Naive B cell (primary cell): ENCODE data around the gene RHOV. TPM values are rescaled to one million over a fixed set of nuclear protein-coding genes. Genes with fewer than 3 reads are reported as not detected.

Experiments used
- ATAC-seq, 2 donors: fragments of 150-1000 bp; cut with Tn5 transposase; 2 replicates each; pipeline ENCODE4 v1.10.0; 2021; ENCODE audit warnings: low read depth in 2 of 2, mild to moderate bottlenecking in 2 of 2, moderate library complexity in 2 of 2
- DNase-seq: peaks from one replicate; pipeline ENCODE4 v3.0.0; 2022
- H3K27ac Mint-ChIP-seq, 6 donors: one replicate each; pipeline ENCODE4 v1.8.0; 2020 to 2022; ENCODE audit warnings: mild to moderate bottlenecking in 6 of 6, mixed read lengths in 6 of 6, moderate library complexity in 5 of 6, inconsistent platforms in 2 of 6
- H3K27me3 Mint-ChIP-seq, 3 donors: one replicate each; pipeline ENCODE4 v1.8.0; 2021 to 2022; ENCODE audit warnings: mixed read lengths in 3 of 3, mild to moderate bottlenecking in 1 of 3
- H3K36me3 Mint-ChIP-seq, 2 donors: one replicate each; pipeline ENCODE4 v1.8.0; 2020 to 2022; ENCODE audit warnings: mixed read lengths in 2 of 2, inconsistent platforms in 1 of 2, mild to moderate bottlenecking in 1 of 2
- H3K4me1 Mint-ChIP-seq, 3 donors: one replicate each; pipeline ENCODE4 v1.8.0; 2020 to 2022; ENCODE audit warnings: mixed read lengths in 3 of 3, inconsistent platforms in 1 of 3, mild to moderate bottlenecking in 1 of 3, moderate library complexity in 1 of 3
- H3K4me3 Mint-ChIP-seq, 8 donors: one replicate each; pipeline ENCODE4 v1.8.0; 2020 to 2022; ENCODE audit warnings: mild to moderate bottlenecking in 8 of 8, mixed read lengths in 8 of 8, moderate library complexity in 8 of 8, inconsistent platforms in 2 of 8
- H3K9me3 Mint-ChIP-seq, 7 donors: one replicate each; pipeline ENCODE4 v1.8.0; 2020 to 2022; ENCODE audit warnings: mixed read lengths in 7 of 7, mild to moderate bottlenecking in 5 of 7, inconsistent platforms in 2 of 7, moderate library complexity in 1 of 7
- polyA plus RNA-seq, 6 donors: library from polyadenylated mRNA; unstranded; fragments of 300-500 nt; fragmentation: Illumina TruSeq; gene quantifications; one replicate each; pipeline ENCODE4 v1.2.3, GENCODE V29; 2021; ENCODE audit warnings: low read depth in 6 of 6

The RHOV gene
- polyA plus RNA-seq, 6 donors from 2014 or later: not detected

DNA sequence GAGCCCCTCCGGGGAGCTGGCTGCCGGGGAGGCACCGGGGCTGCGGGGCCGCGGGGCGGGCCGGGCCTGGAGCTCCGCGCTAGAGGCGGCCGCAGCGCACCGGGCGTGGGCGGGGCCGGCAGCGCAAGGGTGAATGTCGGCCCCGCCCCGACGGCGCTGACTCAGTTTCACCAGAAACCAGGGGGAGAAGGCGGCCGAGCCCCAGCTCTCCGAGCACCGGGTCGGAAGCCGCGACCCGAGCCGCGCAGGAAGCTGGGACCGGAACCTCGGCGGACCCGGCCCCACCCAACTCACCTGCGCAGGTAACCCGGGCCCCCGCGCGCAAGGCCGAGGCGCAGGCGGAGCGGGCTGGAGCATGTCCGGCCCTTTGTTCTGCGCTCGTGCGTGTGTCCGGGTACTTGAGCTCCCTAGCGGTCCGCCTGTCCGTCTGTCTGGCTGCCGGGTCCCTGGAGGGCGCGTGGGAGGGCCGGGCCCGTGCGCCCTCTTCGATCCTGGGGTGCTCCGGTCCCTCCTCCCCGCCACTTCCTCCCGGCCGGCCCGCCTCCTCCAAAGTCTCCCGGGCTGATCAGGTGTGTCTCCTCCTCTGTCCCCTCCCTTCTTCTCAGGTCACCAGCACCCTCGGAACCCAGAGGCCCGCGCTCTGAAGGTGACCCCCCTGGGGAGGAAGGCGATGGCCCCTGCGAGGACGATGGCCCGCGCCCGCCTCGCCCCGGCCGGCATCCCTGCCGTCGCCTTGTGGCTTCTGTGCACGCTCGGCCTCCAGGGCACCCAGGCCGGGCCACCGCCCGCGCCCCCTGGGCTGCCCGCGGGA lies 29.9 kb downstream of the RHOV start, which contains the start of gene SPINT1:
TSS of gene SPINT1 (plus strand) at position 164 of the 811 bp plus-strand sequence. CDS start at position 671, 507 bp downstream.
- Mint-ChIP-seq H3K27ac (peak within 1 kb of the TSS in 5 of 6 donors; percentile 10 to 84 (median 69)), H3K36me3 (no peaks in the 10 kb centered on the region), H3K27me3 (no peaks in the 10 kb centered on the region), H3K4me1 (peaks cover 27 to 43% (median 39%) of the 10 kb centered on the region in 3 donors), H3K9me3 (no peaks in the 10 kb centered on the region), H3K4me3 (peak within 1 kb of the TSS; percentile 87 to 94 (median 92))
- DNase-seq (peak; percentile 26), ATAC-seq (peak; percentile 50 to 52)

DNA sequence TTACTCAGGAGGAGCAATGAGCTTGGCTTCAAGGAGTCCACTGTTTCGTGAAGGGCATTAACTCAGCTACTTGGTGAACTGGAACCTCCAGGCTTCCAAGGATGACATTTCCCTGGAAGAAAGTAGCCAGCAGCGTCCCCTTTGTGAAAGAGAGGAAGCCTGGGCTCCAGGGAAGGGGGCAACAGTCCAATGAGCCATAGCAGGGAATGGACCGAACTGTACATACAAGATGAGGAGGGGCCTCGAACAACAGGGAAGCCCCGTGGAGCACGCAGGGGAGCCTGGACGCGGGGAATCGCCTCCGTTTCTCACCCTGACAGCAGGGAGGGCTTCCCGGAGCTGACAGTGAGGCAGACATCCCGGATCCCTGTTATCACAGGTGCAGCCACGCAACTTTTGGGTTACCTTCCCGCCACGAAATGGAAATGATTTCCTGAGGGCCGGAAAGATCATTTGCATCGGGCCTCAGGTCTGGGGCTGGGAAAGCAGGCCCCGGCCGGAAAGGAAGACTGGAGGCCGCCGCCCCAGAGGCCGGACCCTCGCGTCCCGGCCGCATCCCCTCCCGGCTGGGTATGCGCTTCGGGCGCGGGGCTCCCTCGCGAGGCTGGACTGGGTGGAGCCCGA lies 30.7 kb downstream of the RHOV start:
- Mint-ChIP-seq H3K27ac (peak overlapping the region in 2 of 6 donors; percentile 10 to 49), H3K9me3 (no peaks in the 10 kb centered on the region), H3K4me3 (peak overlapping the region; percentile 80 to 92 (median 88)), H3K27me3 (no peaks in the 10 kb centered on the region), H3K4me1 (peaks cover 27 to 43% (median 39%) of the 10 kb centered on the region in 3 donors), H3K36me3 (no peaks in the 10 kb centered on the region)
- no peak for DNase-seq
- no peak for ATAC-seq

DNA sequence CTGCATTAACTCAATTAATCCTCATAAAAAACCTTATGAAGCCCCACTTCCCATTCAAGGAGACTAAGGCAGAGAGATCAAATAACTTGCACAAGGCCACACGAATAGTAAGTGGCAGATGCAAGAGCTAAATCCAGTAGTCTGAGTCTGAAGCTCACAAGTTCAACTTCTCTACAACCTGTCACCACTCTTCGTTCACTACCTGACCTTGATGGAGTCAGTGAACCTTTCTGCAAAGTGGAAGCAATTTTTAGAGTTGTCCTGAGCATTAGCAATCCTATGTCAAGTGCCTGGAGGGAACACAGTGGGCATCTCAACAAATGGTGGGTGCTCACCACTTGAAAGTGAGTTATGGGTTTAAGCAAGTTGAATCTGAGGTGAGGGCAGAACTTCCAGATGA lies 32.3 kb downstream of the RHOV start:
- no peaks in the 10 kb centered on the region for H3K27me3 Mint-ChIP-seq
- H3K4me3 Mint-ChIP-seq: peak overlapping the region in 3 of 8 donors; percentile 15 to 89 (median 20)
- H3K4me1 Mint-ChIP-seq: peaks cover 16 to 27% (median 24%) of the 10 kb centered on the region in 3 donors
- DNase-seq: no peak
- ATAC-seq: no peak
- H3K27ac Mint-ChIP-seq: no peak overlapping the region
- no peaks in the 10 kb centered on the region for H3K36me3 Mint-ChIP-seq
- H3K9me3 Mint-ChIP-seq: no peaks in the 10 kb centered on the region

DNA sequence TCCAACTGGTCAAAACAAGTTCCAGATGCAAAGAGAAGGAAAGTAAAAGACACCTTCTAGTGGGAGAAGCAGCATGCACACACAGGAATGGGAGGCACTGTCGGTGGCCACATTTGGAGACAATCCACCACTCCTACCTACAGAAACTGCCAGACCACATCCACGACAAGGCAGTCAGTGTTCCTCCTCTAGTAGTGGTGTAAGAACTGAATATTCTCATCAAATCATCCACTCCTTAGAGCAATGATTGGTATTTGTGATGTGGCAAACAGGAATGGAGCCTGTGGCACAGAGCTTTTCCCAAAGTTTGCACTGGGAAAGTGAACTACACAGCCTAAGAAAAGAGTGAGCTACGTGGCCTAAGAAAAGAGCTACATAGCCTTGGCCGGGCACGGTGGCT lies 35.3 kb downstream of the RHOV start:
- no peaks in the 10 kb centered on the region for H3K36me3 Mint-ChIP-seq
- no peaks in the 10 kb centered on the region for H3K9me3 Mint-ChIP-seq
- peaks cover 3 to 6% (median 4%) of the 10 kb centered on the region in 3 donors for H3K4me1 Mint-ChIP-seq
- H3K27me3 Mint-ChIP-seq: no peaks in the 10 kb centered on the region
- peak overlapping the region in 1 of 8 donors; percentile 34 for H3K4me3 Mint-ChIP-seq
- ATAC-seq (no peak), DNase-seq (no peak)
- no peak overlapping the region for H3K27ac Mint-ChIP-seq

DNA sequence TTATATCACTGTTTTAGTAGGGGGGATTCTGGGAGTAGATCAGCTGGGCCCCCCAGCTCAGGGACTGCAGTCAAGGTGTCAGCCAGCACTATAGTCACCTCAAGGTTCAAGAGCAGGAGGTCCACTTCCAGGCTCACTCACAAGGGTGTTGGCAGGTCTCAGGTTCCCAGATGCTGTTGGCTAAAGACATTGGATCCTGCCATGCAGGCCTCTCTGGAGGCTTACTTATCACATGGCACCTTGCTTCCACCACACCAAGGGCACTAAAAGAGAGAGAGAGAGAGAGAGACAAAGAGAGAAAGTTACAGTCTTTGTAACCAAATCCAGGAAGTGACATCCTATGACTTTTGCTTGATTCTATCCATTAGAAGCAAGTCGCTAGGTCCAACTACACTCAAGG lies 38.0 kb downstream of the RHOV start:
- no peaks in the 10 kb centered on the region for H3K4me1 Mint-ChIP-seq
- no peaks in the 10 kb centered on the region for H3K9me3 Mint-ChIP-seq
- no peaks in the 10 kb centered on the region for H3K27me3 Mint-ChIP-seq
- no peak for DNase-seq
- H3K4me3 Mint-ChIP-seq: no peak overlapping the region
- peak overlapping the region in 1 of 6 donors; percentile 63 for H3K27ac Mint-ChIP-seq
- H3K36me3 Mint-ChIP-seq: peaks cover 0 to 8% of the 10 kb centered on the region in 2 donors
- no peak for ATAC-seq

DNA sequence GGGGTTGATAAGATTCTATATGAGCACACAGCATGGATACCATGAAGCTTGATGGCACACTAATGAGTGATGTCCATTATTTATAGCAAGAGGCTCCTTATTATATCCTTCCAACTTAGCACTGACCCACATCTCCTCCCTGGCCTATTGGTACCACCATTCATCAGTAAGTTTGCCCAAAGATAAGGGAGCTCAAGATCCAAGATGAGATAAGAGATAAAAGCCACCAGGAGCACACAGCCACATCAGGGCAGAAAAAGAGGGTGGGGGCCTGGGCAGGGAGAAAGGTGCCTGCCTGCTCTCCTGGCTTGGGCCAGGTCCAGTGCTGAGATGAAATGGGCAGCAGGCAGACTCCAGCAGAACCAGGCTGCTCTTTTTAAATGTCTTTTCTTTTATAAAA lies 41.1 kb downstream of the RHOV start:
- Mint-ChIP-seq H3K4me1 (no peaks in the 10 kb centered on the region), H3K4me3 (no peak overlapping the region), H3K36me3 (peaks cover 0 to 8% of the 10 kb centered on the region in 2 donors), H3K9me3 (no peaks in the 10 kb centered on the region), H3K27ac (no peak overlapping the region), H3K27me3 (peaks cover 0 to 4% (median 0%) of the 10 kb centered on the region in 3 donors)
- ATAC-seq (no peak), DNase-seq (no peak)

DNA sequence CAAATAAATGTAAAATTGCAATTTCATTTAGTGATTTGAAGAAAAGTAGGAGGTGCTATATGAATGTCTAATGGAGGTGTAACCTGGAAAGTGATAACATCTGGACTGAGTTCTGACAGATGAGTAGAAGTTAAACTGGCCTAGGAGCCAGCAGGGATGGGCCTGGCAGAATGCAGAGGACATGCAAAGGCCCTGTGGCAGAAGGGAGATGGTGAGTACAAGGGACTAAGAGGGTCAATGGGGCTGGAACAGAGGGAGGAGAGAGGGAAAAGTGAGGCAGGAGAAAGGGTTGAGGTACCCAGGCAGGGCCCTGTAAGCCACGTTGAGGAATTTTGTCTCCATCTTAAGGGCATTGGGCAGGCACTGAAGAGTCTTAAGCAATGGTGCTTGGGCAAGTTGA lies 42.2 kb downstream of the RHOV start:
- no peak for DNase-seq
- Mint-ChIP-seq H3K4me1 (no peaks in the 10 kb centered on the region), H3K9me3 (peaks cover 0 to 1% (median 0%) of the 10 kb centered on the region in 7 donors), H3K27ac (peak overlapping the region in 1 of 6 donors; percentile 87), H3K36me3 (peaks cover 0 to 8% of the 10 kb centered on the region in 2 donors), H3K27me3 (peaks cover 0 to 4% (median 0%) of the 10 kb centered on the region in 3 donors), H3K4me3 (no peak overlapping the region)
- no peak for ATAC-seq

DNA sequence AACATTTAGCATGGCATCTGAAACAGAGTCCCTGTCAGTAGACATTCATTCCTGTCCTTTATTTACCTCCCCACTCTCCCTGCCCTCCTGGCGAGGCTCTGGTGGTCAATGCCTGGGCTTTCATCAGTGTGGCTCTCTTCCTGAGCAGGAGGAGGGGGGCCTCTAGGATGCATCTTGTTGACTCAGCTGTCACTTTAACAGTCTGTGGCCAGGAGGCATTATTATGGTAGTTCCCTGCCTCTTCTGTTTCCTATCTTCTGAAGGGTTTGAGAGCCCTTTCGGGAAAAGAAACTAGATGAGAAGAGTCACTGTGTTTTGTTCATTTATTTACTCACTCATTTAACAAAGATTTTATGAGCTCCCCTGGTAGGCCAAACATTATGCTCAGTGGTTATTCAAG lies 43.1 kb downstream of the RHOV start:
- Mint-ChIP-seq H3K27ac (no peak overlapping the region), H3K36me3 (peaks cover 0 to 8% of the 10 kb centered on the region in 2 donors)

DNA sequence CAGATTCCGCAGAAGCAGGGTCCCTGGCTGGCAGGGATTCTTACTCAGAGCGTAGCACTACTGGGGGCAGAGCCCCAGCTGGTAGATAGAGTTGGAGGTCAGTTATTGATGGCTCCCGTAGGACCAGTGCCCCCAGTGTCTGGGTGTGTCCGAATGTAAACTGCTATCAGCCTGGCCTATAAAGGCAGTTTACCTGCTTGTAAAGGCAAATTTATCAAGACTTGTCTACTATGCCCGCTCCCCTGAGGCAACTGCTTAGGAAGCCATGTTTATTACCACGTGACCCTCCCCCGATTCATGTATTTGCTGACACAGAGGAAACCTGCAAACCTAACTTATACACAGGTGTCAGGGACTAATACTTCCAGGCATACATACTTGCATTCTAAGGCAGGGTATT lies 44.9 kb downstream of the RHOV start:
- no peak overlapping the region for H3K4me3 Mint-ChIP-seq
- peaks cover 0 to 8% of the 10 kb centered on the region in 2 donors for H3K36me3 Mint-ChIP-seq
- ATAC-seq: no peak
- no peak for DNase-seq
- H3K4me1 Mint-ChIP-seq: no peaks in the 10 kb centered on the region
- H3K27ac Mint-ChIP-seq: no peak overlapping the region
- peaks cover 0 to 1% (median 0%) of the 10 kb centered on the region in 7 donors for H3K9me3 Mint-ChIP-seq
- peaks cover 0 to 4% (median 0%) of the 10 kb centered on the region in 3 donors for H3K27me3 Mint-ChIP-seq

More for the DNA sequence above, 43.1 kb downstream of the RHOV start:
- peaks cover 0 to 4% (median 0%) of the 10 kb centered on the region in 3 donors for H3K27me3 Mint-ChIP-seq
- H3K4me1 Mint-ChIP-seq: no peaks in the 10 kb centered on the region
- no peak overlapping the region for H3K4me3 Mint-ChIP-seq
- DNase-seq (no peak), ATAC-seq (no peak)
- H3K9me3 Mint-ChIP-seq: peaks cover 0 to 1% (median 0%) of the 10 kb centered on the region in 7 donors

DNA sequence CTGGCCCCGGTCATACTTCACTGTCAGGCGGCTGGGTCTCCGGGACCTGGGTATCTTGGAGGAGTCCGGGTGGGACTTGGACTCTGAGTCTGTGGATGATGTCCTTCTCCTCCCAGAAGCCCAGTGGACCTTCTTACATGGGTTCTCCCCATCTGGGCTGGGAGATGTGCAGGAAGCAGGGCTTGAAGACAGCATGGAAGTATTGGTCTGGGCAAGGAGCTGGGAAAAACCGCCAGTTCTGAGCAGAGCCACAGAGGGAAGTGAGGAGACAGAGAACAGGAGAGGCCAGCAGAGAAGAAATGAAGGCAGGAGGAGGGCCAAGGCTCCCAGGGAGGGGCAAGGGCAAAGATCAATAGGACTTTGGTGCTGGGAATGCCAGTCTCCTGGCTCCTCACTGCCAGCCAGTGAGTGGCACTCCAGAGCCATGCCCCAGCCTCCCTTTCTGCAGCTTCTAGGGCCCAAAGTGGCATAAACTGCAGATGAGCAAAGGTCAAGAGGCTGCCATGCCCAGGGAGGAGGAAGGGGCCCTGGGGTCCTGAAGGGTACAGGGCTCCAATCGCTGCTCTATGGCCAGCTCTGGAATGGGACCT lies 45.5 kb downstream of the RHOV start, which contains the start of gene PPP1R14D:
TSS of gene PPP1R14D (minus strand) at position 262 of the 590 bp plus-strand sequence. CDS start at position 195, 67 bp downstream.
- no peaks in the 10 kb centered on the region for H3K4me1 Mint-ChIP-seq
- ATAC-seq: no peak
- no peak for DNase-seq
- peaks cover 0 to 8% of the 10 kb centered on the region in 2 donors for H3K36me3 Mint-ChIP-seq
- H3K27ac Mint-ChIP-seq: peak within 1 kb of the TSS in 2 of 6 donors; percentile 9 to 84
- peaks cover 0 to 1% (median 0%) of the 10 kb centered on the region in 7 donors for H3K9me3 Mint-ChIP-seq
- no peak within 1 kb of the TSS for H3K4me3 Mint-ChIP-seq
- H3K27me3 Mint-ChIP-seq: peaks cover 0 to 4% (median 0%) of the 10 kb centered on the region in 3 donors

DNA sequence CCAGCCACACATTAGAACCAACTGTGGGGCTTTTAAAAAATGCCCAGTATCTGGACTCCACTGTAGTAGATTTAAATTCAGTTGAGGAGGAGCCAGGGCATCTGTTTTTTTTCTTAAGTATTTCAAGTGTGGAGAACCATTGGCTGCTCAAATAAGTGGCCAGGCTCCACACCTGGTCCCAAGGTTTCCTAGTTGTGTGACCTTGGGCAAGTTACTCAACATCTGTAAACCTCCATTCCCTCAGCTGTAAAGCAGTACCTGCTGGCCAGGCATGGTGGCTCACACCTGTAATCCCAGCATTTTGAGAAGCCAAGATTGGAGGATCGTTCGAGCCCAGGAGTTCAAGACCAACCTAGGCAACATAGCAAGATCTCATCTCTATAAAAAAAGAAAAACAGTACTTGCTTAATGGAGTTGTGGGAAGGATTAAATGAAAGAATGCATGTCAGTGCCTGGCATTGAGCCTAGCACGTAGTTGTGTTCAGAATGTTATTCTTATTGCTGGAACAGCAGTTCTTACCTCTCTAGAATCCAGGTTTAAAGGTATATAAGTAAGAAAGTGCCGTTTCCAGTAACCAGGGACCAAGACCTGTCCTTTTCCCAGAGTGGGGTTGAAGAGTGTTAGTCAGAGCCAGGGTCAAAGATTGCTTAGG lies 47.5 kb downstream of the RHOV start:
- Mint-ChIP-seq H3K4me1 (no peaks in the 10 kb centered on the region), H3K36me3 (peaks cover 0 to 4% of the 10 kb centered on the region in 2 donors), H3K9me3 (peaks cover 0 to 2% (median 0%) of the 10 kb centered on the region in 7 donors), H3K4me3 (no peak overlapping the region), H3K27me3 (peaks cover 0 to 4% (median 0%) of the 10 kb centered on the region in 3 donors), H3K27ac (no peak overlapping the region)
- DNase-seq (no peak), ATAC-seq (no peak)

DNA sequence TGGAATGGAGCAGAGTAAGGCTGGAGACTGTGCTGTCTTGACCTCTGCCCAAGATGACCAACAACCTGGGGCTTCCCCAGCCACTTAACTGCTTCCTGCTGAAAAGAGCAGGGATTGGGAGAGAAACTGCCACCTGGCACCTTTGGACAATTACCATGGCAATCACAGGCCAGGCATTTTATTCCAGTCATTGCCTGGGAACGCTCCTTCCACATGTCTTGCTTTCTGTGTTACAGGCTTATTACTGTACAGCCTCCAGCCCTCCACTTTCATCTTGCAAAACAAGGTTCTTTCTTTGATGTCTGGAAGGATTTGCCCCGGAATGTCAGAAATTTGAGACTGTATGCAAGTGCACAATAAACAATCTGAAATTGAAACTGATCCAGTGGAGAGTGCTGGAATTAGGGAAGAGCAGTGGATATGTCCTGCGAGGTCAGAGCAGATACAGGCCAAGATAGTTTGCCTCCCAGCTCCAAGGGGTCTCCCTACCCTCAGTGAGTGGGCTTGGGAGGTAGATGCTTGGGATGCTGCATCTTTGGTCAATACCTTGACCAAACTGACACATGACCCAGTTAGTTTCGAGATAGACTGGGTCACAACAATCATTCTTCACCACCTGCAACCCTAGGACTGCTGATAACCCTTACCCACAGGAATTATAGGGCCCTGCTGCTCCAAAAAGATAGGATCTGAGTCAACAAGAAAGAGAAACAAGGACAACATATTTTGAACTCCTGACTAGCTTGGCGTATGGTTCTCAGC lies 48.2 kb downstream of the RHOV start:
- DNase-seq: no peak
- no peaks in the 10 kb centered on the region for H3K4me1 Mint-ChIP-seq
- H3K9me3 Mint-ChIP-seq: peaks cover 0 to 2% (median 0%) of the 10 kb centered on the region in 7 donors
- no peak for ATAC-seq
- H3K27ac Mint-ChIP-seq: no peak overlapping the region
- no peaks in the 10 kb centered on the region for H3K36me3 Mint-ChIP-seq
- no peak overlapping the region for H3K4me3 Mint-ChIP-seq
- H3K27me3 Mint-ChIP-seq: peaks cover 0 to 4% (median 0%) of the 10 kb centered on the region in 3 donors
